ENCODE results near the gene SH3TC1. TPM values are rescaled to one million over a fixed set of nuclear protein-coding genes. Genes with fewer than 3 reads are reported as not detected.

Gene SH3TC1
- polyA plus RNA-seq, 3 donors = 23.0 to 32.5 (median 32.2) TPM

GRCh38 chr4:8286719-8287342 is 87.7 kb downstream of the SH3TC1 start:
- no peak for DNase-seq

DNA sequence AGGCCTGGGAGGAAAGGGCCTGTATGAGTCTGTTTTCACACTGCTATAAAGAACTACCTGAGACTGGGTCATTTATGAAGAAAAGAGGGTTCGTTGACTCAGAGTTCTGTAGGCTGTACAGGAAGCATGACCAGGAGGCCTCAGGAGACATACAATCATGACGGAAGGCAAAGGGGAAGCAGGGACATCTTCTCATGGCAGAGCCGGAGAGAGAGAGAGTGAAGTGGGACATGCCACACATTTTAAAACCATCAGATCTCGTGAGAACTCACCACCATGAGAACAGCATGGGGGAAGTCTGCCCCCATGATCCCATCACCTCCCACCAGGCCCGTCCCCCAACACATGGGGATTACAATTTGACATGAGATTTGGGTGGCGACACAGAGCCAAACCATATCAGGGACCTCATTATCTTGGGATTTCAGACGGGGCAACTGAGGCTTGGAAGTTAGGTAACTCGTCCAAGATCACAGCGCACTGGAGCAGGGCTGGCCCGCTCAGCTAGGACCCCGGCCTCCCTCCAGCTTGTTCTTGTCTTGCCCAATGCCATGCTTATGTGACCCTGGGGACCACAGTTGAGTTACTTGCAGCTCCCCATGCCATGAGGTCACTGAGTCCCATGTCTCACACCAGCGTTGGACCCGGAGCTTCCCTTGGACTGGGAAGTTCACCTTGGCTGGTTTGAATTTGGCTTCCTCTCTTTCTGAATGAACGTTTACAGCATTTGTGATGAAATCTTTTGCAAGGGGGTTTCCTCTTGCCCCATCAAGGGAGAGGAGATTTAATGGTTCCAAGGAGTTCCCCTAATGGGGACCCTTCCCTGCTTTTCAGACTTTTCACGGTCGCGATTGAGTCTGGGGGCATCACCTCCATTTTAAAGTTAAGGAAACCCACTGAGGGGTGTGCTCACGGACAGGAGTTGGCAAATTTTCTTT is 88.5 kb downstream of the SH3TC1 start:
- no peak for DNase-seq

- no peak for DNase-seq
Observed at GRCh38 chr4:8289151-8289750, 90.2 kb downstream of the SH3TC1 start.

- DNase-seq = no peak
Observed at GRCh38 chr4:8289956-8290700, 91.0 kb downstream of the SH3TC1 start.

- no peak for DNase-seq
Observed at GRCh38 chr4:8290701-8290970, 91.5 kb downstream of the SH3TC1 start.

Other genes with a start within 250 kb of the SH3TC1 start
- gene ABLIM2, start 40.5 kb upstream of the SH3TC1 start, polyA plus RNA-seq (ENCODE audit: insufficient read length in 3 of 3) = 1 to 10 TPM; 6.1 to 8.6 (median 7.3) TPM
- gene HTRA3, start 70.5 kb downstream of the SH3TC1 start, polyA plus RNA-seq (ENCODE audit: insufficient read length in 3 of 3) = 10 to 100 TPM in 1 of 3 donors, 1 to 10 TPM in 2; 8.4 to 15.4 (median 9.6) TPM
- gene ACOX3, start 241.4 kb downstream of the SH3TC1 start, polyA plus RNA-seq (ENCODE audit: insufficient read length in 3 of 3) = 10 to 100 TPM; 15.9 to 20.6 (median 17.8) TPM
- 10 to 100 TPM; 16.9 to 27.2 (median 20.0) TPM for gene TRMT44, start 241.5 kb downstream of the SH3TC1 start, polyA plus RNA-seq (ENCODE audit: insufficient read length in 3 of 3)

Data from renal pelvis (tissue), 4 donors.